Mesenteric fat pad (tissue), 1 donor: ENCODE results near the gene OR10W1. TPM values are rescaled to one million over a fixed set of nuclear protein-coding genes. Genes with fewer than 3 reads are reported as not detected.

Experiments
- DNase-seq: peaks from one replicate; pipeline ENCODE4 v3.0.0-alpha.2; 2020; ENCODE audit warnings: low spot score
- long read RNA-seq: library from polyadenylated mRNA; unstranded; transcript quantifications from one replicate; pipeline ENCODE4 v2.0.0, GENCODE V29; 2020
- total RNA-seq: library from RNA; stranded (reverse); fragmentation: NEBNext Ultra II Directional; extraction: Animal tissue kit (Norgen Biotek cat#: 25700); gene quantifications from one replicate; pipeline ENCODE4 v1.2.1, GENCODE V29; 2021
- donor health status: DM: yes; HTN: yes; CAD: no.

The OR10W1 gene
- total RNA-seq, result not detected
- long read RNA-seq, result 0 reads

GRCh38 chr11:58268142-58268541, at the start of gene OR10W1:
Gene OR10W1 (minus strand): TSS chr11:58268260. CDS start chr11:58267858, 402 bp downstream.
- DNase-seq, result no peak

- no peak for DNase-seq
Measured at GRCh38 chr11:58316142-58316541, 48.1 kb upstream of the OR10W1 start.

- no peak for DNase-seq
Measured at GRCh38 chr11:58301576-58301975, 33.5 kb upstream of the OR10W1 start.

- DNase-seq, result no peak
Measured at GRCh38 chr11:58292017-58292416, 24.0 kb upstream of the OR10W1 start.

GRCh38 chr11:58289266-58289665, 21.2 kb upstream of the OR10W1 start:
- no peak for DNase-seq

- DNase-seq, result no peak
Measured at GRCh38 chr11:58286249-58286648, 18.2 kb upstream of the OR10W1 start.

GRCh38 chr11:58285483-58286040, 17.5 kb upstream of the OR10W1 start:
- DNase-seq, result no peak

- DNase-seq, result no peak
Measured at GRCh38 chr11:58276151-58276550, 8.1 kb upstream of the OR10W1 start.

- no peak for DNase-seq
Measured at GRCh38 chr11:58275002-58275401, 6.9 kb upstream of the OR10W1 start.

- no peak for DNase-seq
Measured at GRCh38 chr11:58259983-58260382, 8.1 kb downstream of the OR10W1 start.

GRCh38 chr11:58254936-58255335, 13.1 kb downstream of the OR10W1 start:
- DNase-seq, result no peak

GRCh38 chr11:58243954-58244353, 24.1 kb downstream of the OR10W1 start:
- DNase-seq, result no peak

GRCh38 chr11:58227956-58228615, 40.0 kb downstream of the OR10W1 start:
- DNase-seq, result no peak

- DNase-seq, result no peak
Measured at GRCh38 chr11:58222721-58223120, 45.3 kb downstream of the OR10W1 start.

Other genes with a start within 250 kb of the OR10W1 start
- not detected for gene OR9Q1, start 244.4 kb downstream of the OR10W1 start, total RNA-seq
- not detected for gene OR6Q1, start 237.3 kb downstream of the OR10W1 start, total RNA-seq
- not detected for gene OR9I1, start 142.7 kb downstream of the OR10W1 start, total RNA-seq
- not detected for gene OR9Q2, start 79.2 kb downstream of the OR10W1 start, total RNA-seq
- not detected for gene OR1S2, start 64.1 kb downstream of the OR10W1 start, total RNA-seq
- not detected for gene OR1S1, start 55.5 kb downstream of the OR10W1 start, total RNA-seq
- gene OR10Q1, start 39.3 kb downstream of the OR10W1 start, total RNA-seq, result not detected
- not detected for gene OR5B17, start 90.8 kb upstream of the OR10W1 start, total RNA-seq
- not detected for gene OR5B3, start 138.6 kb upstream of the OR10W1 start, total RNA-seq
- not detected for gene OR5B2, start 159.9 kb upstream of the OR10W1 start, total RNA-seq
- gene OR5B12, start 174.0 kb upstream of the OR10W1 start, total RNA-seq, result not detected
- not detected for gene OR5B21, start 239.8 kb upstream of the OR10W1 start, total RNA-seq